ENCODE measurements around the gene NCDN. TPM values are rescaled to one million over a fixed set of nuclear protein-coding genes. Genes with fewer than 3 reads are reported as not detected.

Gene NCDN
- polyA plus RNA-seq, 1 donor (not counting 4 experiments of a cell fraction or from before 2014, with no cell fraction given): 10.5 TPM

DNA sequence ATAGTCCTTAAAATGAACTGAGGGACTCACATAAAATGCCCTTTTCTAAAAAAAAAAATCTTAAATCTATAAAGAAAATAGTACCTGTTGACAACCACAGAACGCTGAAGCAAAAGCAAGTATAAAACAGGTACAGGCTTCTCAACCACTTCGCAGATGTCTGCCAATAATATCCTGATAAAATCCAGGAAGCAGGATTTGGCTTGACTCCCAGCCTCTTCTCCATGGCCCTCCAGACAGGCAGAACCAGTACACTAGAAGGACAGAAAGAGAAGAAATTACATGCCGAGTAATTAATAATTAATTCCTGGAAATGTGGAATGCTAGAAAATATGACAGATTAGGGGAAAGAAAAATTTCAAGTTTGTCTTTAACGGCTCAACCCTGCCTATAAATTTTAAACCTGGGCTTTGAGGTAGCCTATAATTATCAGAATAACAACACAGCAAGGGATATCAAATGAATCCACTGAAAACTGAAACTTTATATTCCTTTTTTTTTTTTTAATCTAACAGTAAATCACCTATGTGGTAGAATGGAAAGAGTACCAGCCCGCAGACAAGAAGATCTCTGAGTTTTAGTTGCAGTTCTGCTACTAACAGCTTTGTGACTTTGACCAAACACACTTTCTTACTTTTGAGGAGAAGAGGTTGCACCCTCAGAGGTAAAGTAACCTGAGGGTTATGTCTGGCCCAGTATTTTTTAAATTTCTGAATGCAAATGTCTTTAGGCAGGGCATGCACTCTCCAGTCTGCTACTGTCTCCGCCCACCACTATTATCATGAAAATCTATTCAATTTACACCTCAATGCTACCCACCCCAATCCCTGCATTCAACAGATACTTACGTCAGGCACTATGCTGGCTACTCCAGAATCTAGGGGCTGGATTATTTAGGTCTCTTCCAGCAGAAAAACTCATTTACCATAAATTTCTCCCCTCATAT is 3.1 kb upstream of the NCDN start:
- Histone ChIP-seq H3K9ac (ENCODE audit: control insufficient read depth, extremely low read depth, insufficient read depth, low read length) (peak overlapping the region; percentile 42), H3K4me2 (ENCODE audit: control insufficient read depth, extremely low read depth, insufficient read depth, low read depth, low read length) (peak overlapping the region; percentile 96), H3K27ac (ENCODE audit: control insufficient read depth, insufficient read depth, low read length) (peak overlapping the region; percentile 85), H4K20me1 (ENCODE audit: control insufficient read depth, extremely low read depth, insufficient read depth, low read length) (peaks cover 2% of the 10 kb centered on the region), H3K9me1 (ENCODE audit: control insufficient read depth, extremely low read depth, insufficient read depth, low read length) (peaks cover 2% of the 10 kb centered on the region), H3K9me3 (ENCODE audit: control insufficient read depth, low read depth, low read length) (no peaks in the 10 kb centered on the region), H3K36me3 (ENCODE audit: control insufficient read depth in 2 of 2, extremely low read depth in 1 of 2, insufficient read depth in 2 of 2, low read length in 2 of 2) (peaks cover 13% of the 10 kb centered on the region in 2 experiments), H2AFZ (ENCODE audit: control insufficient read depth, low read length) (no peak overlapping the region), H3K4me3 (ENCODE audit: control insufficient read depth in 2 of 3, extremely low read depth in 1 of 3, insufficient read depth in 2 of 3, low read depth in 1 of 3, low read length in 3 of 3) (peak overlapping the region in 1 of 3 experiments; percentile 36), H3K27me3 (ENCODE audit: control insufficient read depth, extremely low read depth, insufficient read depth, low read length) (no peaks in the 10 kb centered on the region), H3K4me1 (ENCODE audit: control insufficient read depth, extremely low read depth, insufficient read depth, low read length) (peaks cover 41% of the 10 kb centered on the region), H3K79me2 (ENCODE audit: control insufficient read depth, insufficient read depth, low read length) (peaks cover 6% of the 10 kb centered on the region)
- DNase-seq (ENCODE audit: low read depth, low spot score): no peak
- FAIRE-seq: peak; percentile 63
- TF ChIP-seq, protein P1, sequence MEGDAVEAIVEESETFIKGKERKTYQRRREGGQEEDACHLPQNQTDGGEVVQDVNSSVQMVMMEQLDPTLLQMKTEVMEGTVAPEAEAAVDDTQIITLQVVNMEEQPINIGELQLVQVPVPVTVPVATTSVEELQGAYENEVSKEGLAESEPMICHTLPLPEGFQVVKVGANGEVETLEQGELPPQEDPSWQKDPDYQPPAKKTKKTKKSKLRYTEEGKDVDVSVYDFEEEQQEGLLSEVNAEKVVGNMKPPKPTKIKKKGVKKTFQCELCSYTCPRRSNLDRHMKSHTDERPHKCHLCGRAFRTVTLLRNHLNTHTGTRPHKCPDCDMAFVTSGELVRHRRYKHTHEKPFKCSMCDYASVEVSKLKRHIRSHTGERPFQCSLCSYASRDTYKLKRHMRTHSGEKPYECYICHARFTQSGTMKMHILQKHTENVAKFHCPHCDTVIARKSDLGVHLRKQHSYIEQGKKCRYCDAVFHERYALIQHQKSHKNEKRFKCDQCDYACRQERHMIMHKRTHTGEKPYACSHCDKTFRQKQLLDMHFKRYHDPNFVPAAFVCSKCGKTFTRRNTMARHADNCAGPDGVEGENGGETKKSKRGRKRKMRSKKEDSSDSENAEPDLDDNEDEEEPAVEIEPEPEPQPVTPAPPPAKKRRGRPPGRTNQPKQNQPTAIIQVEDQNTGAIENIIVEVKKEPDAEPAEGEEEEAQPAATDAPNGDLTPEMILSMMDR (optimal IDR thresholded peaks at IDR 0.05 in 1 of 3, IDR thresholded peaks at IDR 0.05 in 1 of 3, conservative IDR thresholded peaks at IDR 0.05 in 1 of 3; ENCODE audit: extremely low read depth in 1 of 3, insufficient read depth in 2 of 3, low read length in 3 of 3): no peak
- TF ChIP-seq EZH2 (IDR thresholded peaks at IDR 0.05; ENCODE audit: low read length): no peak
- dilution Hi-C loops (cut with MboI; ENCODE audit: extremely low pct_ligation_motif_present, low sequenced_read_pairs): no loop called here

- Histone ChIP-seq H3K36me3 (ENCODE audit: control insufficient read depth in 2 of 2, extremely low read depth in 1 of 2, insufficient read depth in 2 of 2, low read length in 2 of 2) (peaks cover 11 to 16% of the 10 kb centered on the region in 2 experiments), H3K27me3 (ENCODE audit: control insufficient read depth, extremely low read depth, insufficient read depth, low read length) (no peaks in the 10 kb centered on the region), H3K4me2 (ENCODE audit: control insufficient read depth, extremely low read depth, insufficient read depth, low read depth, low read length) (peak overlapping the region; percentile 96), H3K9me1 (ENCODE audit: control insufficient read depth, extremely low read depth, insufficient read depth, low read length) (peaks cover 2% of the 10 kb centered on the region), H3K9me3 (ENCODE audit: control insufficient read depth, low read depth, low read length) (no peaks in the 10 kb centered on the region), H4K20me1 (ENCODE audit: control insufficient read depth, extremely low read depth, insufficient read depth, low read length) (peaks cover 8% of the 10 kb centered on the region), H3K9ac (ENCODE audit: control insufficient read depth, extremely low read depth, insufficient read depth, low read length) (peak overlapping the region; percentile 42), H2AFZ (ENCODE audit: control insufficient read depth, low read length) (no peak overlapping the region), H3K79me2 (ENCODE audit: control insufficient read depth, insufficient read depth, low read length) (peaks cover 6% of the 10 kb centered on the region), H3K4me3 (ENCODE audit: control insufficient read depth in 2 of 3, extremely low read depth in 1 of 3, insufficient read depth in 2 of 3, low read depth in 1 of 3, low read length in 3 of 3) (peak overlapping the region in 1 of 3 experiments; percentile 36), H3K27ac (ENCODE audit: control insufficient read depth, insufficient read depth, low read length) (peak overlapping the region; percentile 85), H3K4me1 (ENCODE audit: control insufficient read depth, extremely low read depth, insufficient read depth, low read length) (peaks cover 41% of the 10 kb centered on the region)
- dilution Hi-C loops (cut with MboI; ENCODE audit: extremely low pct_ligation_motif_present, low sequenced_read_pairs): no loop called here
- FAIRE-seq: no peak
- no peak for TF ChIP-seq EZH2 (IDR thresholded peaks at IDR 0.05; ENCODE audit: low read length)
- TF ChIP-seq, protein P1 (optimal IDR thresholded peaks at IDR 0.05 in 1 of 3, IDR thresholded peaks at IDR 0.05 in 1 of 3, conservative IDR thresholded peaks at IDR 0.05 in 1 of 3; ENCODE audit: extremely low read depth in 1 of 3, insufficient read depth in 2 of 3, low read length in 3 of 3): no peak
- no peak for DNase-seq (ENCODE audit: low read depth, low spot score)
These were observed 2.4 kb upstream of the NCDN start for GRCh38 chr1:35555212-35555584.

Data from keratinocyte (primary cell).